Fibroblast of the aortic adventitia (primary cell): ENCODE data around the gene NLRC5. TPM values are rescaled to one million over a fixed set of nuclear protein-coding genes. Genes with fewer than 3 reads are reported as not detected.

Source experiments
- DNase-seq: peaks from one replicate; pipeline ENCODE4 v3.0.0-alpha.2; 2010; ENCODE audit warnings: low read depth
- H3K4me3 ChIP-seq: 2 replicates; pipeline ENCODE4 v1.5.1; 2011; ENCODE audit warnings: low read depth, mild to moderate bottlenecking, control low read depth, low read length, moderate library complexity
- total RNA-seq: library from RNA; depleted of rRNA; stranded (reverse); fragments of >200 nt; gene quantifications from 2 replicates; pipeline ENCODE4 v1.2.3, GENCODE V29; 2012; ENCODE audit warnings: low replicate concordance
- TF ChIP-seq, protein P1 (sequence below): IDR thresholded peaks from 2 replicates; pipeline ENCODE4 v1.5.1; 2011; ENCODE audit warnings: mild to moderate bottlenecking, low read length, control low read depth, inconsistent platforms; ENCODE audit not compliant: insufficient read depth

The NLRC5 gene
- total RNA-seq, 1 donor, result 31.0 TPM

DNA sequence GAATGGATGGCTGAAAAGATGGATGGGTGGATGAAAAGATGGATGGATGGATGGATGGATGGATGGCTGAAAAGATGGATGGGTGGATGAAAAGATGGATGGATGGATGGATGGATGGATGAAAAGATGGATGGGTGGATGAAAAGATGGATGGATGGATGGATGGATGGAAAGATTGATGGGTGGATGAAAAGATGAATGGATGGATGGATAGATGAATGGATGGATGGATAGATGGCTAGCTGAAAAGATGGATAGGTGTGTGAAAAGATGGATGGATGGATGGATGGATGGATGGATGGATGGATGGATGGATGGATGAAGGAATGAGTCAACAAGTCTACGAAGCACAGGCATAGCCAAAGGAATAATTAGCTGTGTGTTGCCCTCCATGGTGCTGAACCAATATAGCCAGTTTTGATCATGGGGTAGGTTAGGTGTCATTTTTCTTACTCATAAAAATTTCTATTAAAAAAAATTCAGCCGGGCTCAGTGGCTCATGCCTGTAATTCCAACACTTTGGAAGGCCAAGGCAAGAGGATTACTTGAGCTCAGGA, 41.1 kb downstream of the NLRC5 start:
- TF ChIP-seq, protein P1, sequence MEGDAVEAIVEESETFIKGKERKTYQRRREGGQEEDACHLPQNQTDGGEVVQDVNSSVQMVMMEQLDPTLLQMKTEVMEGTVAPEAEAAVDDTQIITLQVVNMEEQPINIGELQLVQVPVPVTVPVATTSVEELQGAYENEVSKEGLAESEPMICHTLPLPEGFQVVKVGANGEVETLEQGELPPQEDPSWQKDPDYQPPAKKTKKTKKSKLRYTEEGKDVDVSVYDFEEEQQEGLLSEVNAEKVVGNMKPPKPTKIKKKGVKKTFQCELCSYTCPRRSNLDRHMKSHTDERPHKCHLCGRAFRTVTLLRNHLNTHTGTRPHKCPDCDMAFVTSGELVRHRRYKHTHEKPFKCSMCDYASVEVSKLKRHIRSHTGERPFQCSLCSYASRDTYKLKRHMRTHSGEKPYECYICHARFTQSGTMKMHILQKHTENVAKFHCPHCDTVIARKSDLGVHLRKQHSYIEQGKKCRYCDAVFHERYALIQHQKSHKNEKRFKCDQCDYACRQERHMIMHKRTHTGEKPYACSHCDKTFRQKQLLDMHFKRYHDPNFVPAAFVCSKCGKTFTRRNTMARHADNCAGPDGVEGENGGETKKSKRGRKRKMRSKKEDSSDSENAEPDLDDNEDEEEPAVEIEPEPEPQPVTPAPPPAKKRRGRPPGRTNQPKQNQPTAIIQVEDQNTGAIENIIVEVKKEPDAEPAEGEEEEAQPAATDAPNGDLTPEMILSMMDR, result no peak
- H3K4me3 ChIP-seq, result no peak overlapping the region
- no peak for DNase-seq

DNA sequence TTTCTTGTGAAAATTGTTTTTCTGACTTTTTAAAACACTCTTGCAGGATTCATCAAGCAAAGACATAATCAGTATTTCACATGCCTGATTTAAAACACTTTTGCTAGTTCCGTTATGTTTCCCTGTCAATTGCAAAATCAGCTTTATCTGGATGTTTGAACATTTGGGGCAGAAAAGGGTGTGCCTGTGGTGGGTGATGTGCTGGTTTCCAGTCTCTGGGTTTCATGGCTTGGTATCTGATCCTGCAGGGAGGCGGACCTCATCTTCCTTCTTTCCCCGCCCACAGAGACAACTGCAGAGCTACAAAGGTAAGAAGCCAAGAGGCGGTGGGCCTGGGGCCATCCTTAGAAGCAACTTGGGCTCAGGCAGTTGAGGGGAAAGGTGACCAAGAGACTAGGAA, 41.8 kb downstream of the NLRC5 start:
- TF ChIP-seq, protein P1, result no peak
- no peak for DNase-seq
- no peak overlapping the region for H3K4me3 ChIP-seq

DNA sequence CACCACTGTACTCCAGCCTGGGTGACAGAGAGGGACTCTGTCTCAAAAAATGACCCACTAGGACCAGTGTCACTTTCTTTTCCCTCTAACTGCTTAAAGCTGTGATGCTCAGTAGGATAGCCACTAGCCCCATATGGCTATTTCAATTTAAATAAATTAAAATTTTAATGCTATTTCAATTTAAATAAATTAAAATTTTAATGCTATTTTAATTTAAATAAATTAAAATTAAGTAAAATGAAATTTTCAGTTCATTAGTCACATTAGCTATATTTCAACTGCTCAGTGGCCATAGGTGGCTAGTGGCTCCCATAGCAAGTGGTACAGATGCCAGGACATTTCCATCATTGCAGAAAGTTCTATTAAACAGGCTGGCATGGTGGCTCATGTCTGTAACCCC, 43.0 kb downstream of the NLRC5 start:
- TF ChIP-seq, protein P1, result no peak
- DNase-seq, result no peak
- H3K4me3 ChIP-seq, result no peak overlapping the region

DNA sequence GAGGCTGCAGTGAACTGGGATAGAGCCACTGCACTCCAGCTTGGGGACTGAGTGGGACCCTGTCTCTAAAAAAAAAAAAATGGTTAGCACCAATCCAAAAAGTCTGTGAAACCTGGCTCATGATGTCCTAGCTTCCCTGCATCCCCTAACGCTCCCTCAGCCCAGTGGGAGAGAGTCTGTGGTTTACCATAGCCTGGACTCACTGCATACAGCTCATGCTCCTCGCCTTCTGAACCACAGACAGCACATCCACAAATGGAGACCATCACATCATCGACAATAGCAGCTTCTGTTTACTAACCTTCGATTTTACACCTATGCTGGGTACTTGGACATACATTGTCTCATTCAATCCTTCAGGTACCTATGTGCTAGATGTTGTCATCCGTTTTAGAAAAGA, 43.6 kb downstream of the NLRC5 start:
- no peak for DNase-seq
- TF ChIP-seq, protein P1, result no peak
- H3K4me3 ChIP-seq, result no peak overlapping the region

DNA sequence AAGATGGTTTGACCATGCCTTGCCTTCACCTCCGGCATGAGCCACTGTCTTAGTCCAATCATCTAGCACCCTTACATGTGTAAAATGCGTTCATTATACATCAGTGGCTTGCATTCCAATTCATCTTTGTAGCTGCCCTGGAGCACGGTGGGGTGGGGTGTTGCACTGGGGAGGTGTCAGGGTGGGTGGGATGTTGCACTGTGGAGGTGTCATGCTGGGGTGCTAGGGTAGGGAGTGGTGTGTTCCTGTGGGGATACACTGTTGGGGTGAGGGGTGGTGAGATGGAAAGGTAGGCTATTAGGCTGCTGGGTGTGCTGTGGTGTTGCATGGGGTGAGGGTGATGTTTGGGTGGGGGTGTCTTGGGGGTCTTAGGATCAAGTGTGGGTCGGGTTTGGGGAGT, 47.0 kb downstream of the NLRC5 start:
- no peak for DNase-seq
- H3K4me3 ChIP-seq, result no peak overlapping the region
- TF ChIP-seq, protein P1, result no peak

DNA sequence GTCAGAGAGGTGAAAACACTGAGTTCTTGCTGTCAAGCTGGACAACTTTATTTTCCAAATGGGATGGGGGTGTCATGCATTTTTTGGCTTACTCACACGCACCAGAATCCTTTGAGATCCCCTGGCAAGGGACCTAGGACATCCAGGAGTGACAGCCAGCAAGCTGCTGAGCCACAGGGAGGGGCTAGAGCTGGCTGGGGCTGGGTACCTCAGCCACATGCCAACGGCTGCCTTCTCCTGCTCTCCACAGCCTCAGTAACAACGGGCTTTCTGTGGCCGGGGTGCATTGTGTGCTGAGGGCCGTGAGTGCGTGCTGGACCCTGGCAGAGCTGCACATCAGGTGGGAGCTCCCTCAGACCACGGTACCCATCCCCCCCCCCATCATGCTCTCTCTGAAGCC, 47.6 kb downstream of the NLRC5 start:
- H3K4me3 ChIP-seq, result no peak overlapping the region
- no peak for DNase-seq
- TF ChIP-seq, protein P1, result no peak

DNA sequence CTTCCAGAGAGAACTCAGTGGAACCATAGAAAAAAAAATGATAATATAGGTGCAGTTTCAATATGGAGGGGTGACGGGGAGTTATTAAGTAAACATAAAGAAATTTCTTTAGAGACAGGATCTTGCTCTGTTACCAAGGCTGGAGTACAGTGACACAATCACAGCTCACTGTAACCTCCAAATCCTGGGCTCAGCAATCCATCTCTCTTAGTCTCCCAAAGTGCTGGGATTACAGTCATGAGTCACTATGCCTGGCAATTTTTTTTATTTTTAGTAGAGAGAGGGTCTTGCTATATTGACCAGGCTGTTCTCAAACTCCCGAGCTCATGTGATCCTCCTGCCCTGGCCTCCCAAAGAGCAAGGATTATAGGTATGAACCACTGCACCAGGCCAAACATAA, 48.8 kb downstream of the NLRC5 start:
- H3K4me3 ChIP-seq, result no peak overlapping the region
- TF ChIP-seq, protein P1, result no peak
- DNase-seq, result no peak
